C4-2B (cell line): ENCODE results near the gene FLAD1.

ENCODE experiments used
- ZFX ChIP-seq: fragments of 450-650 bp; IDR thresholded peaks from 2 replicates; pipeline ENCODE4 v1.6.1; 2017
- TF ChIP-seq, protein P1 (sequence below): fragments of 450-650 bp; conservative IDR thresholded peaks from 2 replicates; pipeline ENCODE4 v1.5.1; 2017; ENCODE audit warnings: mild to moderate bottlenecking

DNA sequence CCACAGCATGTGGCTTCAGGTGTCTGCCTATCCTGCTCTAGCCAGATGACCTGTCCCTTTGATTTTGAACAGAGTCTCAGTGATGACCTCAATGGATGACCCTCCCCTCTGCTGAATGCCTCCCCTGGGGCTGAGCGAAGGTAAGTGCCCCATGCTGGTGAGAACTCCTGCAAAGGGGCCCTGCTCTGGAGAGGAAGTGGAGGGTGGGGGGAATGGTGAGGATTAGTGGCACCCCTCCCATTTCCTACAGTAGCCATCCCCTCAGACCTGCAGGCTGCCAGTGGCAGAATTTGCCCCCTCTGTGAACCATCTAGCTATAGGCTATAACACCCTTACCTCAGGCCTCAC, 43.0 kb upstream of the FLAD1 start:
- TF ChIP-seq, protein P1, sequence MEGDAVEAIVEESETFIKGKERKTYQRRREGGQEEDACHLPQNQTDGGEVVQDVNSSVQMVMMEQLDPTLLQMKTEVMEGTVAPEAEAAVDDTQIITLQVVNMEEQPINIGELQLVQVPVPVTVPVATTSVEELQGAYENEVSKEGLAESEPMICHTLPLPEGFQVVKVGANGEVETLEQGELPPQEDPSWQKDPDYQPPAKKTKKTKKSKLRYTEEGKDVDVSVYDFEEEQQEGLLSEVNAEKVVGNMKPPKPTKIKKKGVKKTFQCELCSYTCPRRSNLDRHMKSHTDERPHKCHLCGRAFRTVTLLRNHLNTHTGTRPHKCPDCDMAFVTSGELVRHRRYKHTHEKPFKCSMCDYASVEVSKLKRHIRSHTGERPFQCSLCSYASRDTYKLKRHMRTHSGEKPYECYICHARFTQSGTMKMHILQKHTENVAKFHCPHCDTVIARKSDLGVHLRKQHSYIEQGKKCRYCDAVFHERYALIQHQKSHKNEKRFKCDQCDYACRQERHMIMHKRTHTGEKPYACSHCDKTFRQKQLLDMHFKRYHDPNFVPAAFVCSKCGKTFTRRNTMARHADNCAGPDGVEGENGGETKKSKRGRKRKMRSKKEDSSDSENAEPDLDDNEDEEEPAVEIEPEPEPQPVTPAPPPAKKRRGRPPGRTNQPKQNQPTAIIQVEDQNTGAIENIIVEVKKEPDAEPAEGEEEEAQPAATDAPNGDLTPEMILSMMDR = no peak
- TF ChIP-seq ZFX = no peak
